GM20000 (cell line): ENCODE data around the gene DDHD1.

Experiments
- DNase-seq: peaks from one replicate; pipeline ENCODE4 v3.0.0; 2012; ENCODE audit warnings: low spot score
- TF ChIP-seq, protein P1 (sequence below): IDR thresholded peaks from 2 replicates; pipeline ENCODE4 v1.5.1; 2012; ENCODE audit warnings: mild to moderate bottlenecking, control low read depth; ENCODE audit errors: extremely low read depth, missing control alignments

The DDHD1 gene

DNA sequence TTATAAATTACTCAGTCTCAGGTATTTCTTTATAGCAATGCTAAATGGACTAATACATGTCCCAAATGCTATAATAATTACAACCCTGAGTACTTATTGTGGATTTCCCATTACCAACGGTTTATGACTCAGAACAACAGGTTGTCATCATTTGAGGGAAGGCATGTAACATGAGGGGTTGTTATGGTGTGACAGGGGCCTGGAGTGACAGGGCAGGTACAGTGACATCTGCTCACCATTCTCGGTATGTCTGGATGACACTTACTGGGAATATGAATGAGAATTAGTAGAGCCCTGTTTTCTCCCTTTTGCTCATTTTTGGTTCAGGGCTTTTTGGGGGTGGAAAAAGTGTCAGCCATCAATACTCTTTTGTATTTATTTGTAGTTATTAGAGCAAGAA is 166.1 kb downstream of the DDHD1 start:
- TF ChIP-seq, protein P1, sequence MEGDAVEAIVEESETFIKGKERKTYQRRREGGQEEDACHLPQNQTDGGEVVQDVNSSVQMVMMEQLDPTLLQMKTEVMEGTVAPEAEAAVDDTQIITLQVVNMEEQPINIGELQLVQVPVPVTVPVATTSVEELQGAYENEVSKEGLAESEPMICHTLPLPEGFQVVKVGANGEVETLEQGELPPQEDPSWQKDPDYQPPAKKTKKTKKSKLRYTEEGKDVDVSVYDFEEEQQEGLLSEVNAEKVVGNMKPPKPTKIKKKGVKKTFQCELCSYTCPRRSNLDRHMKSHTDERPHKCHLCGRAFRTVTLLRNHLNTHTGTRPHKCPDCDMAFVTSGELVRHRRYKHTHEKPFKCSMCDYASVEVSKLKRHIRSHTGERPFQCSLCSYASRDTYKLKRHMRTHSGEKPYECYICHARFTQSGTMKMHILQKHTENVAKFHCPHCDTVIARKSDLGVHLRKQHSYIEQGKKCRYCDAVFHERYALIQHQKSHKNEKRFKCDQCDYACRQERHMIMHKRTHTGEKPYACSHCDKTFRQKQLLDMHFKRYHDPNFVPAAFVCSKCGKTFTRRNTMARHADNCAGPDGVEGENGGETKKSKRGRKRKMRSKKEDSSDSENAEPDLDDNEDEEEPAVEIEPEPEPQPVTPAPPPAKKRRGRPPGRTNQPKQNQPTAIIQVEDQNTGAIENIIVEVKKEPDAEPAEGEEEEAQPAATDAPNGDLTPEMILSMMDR, result no peak
- no peak for DNase-seq
